ENCODE data around the gene KRTAP12-3.
"Not testable (repeated sequence)": the region's sequence is repeated elsewhere in the genome, so short reads cannot be mapped to it uniquely, and the experiment has no call there.

The KRTAP12-3 gene

GRCh38 chr21:44653656-44654575, 3.8 kb upstream of the KRTAP12-3 start:
- DNase-seq = no peak

DNA sequence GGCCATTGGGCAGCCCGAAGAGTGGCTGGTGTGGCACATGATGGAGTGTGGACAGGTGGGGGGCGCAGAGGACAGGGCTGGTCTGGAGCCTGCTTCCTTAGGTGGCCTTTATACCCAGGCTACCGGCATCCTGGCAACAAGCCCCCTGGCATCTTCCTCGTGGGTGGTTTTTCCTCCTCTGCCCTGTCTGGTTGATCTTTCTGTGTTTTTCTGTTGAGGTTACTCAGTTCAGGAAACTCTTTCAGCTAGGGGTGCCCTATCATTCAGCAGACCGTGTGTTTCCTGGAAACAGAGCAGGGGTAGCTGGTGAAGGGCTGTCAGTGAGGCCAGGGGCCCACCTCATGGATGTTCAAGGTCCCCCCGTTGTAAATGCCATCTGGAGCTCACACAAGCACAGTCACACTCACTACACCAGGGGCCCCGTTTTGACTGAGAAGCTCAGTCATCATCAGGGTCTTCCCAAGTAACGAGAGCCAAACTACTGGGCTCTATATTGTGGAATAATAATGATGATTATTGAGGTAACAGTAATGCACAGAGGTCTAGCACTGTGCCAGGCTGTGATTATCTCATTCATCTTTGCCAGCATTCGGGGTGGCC, 3.1 kb upstream of the KRTAP12-3 start, which contains the start of gene KRTAP12-4:
Gene KRTAP12-4, minus strand, starts transcription at position 84 of the 600 bp plus-strand sequence. Its CDS starts 45 bp downstream, at position 39.
- DNase-seq = no peak

GRCh38 chr21:44656868-44657267, 864 bp upstream of the KRTAP12-3 start:
- DNase-seq = no peak

DNA sequence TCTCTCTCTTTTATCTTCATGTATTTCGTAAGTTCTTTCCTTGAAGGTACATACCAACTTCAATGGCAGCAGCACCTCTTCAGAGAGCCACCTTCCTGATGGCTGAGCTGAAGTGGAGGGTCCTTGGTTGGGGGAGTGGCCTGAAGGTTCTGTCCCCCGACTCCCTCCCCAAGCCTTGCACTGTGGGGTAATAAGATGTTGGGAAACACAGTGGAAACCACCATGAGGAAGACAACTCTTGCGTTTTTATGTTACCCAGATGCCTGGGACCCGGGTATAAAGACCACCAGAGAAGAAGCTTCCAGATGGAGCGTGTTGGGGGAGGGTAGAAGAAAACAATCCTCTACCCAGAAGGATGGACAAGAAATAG, 794 bp downstream of the KRTAP12-3 start:
- peak; percentile 72 for DNase-seq

GRCh38 chr21:44658913-44659595, 1.3 kb downstream of the KRTAP12-3 start:
- peak; percentile 72 for DNase-seq

DNA sequence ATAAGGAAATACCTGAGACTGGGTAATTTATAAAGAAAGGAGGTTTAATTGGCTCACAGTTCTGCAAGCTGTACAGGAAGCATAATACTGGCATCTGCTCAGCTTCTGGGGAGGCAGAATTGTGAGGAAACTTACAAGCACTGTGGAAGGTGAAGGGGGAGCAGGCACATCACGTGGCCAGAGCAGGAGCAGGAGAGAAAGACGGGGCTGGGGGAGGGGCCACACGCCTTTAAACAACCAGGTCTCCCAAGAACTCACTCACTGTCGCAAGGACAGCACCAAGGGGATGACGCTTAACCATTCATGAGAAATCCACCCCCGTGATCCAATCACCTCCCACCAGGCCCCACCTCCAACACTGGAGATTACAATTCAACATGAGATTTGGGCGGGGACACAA, 3.8 kb downstream of the KRTAP12-3 start:
- DNase-seq = not testable (repeated sequence)

DNA sequence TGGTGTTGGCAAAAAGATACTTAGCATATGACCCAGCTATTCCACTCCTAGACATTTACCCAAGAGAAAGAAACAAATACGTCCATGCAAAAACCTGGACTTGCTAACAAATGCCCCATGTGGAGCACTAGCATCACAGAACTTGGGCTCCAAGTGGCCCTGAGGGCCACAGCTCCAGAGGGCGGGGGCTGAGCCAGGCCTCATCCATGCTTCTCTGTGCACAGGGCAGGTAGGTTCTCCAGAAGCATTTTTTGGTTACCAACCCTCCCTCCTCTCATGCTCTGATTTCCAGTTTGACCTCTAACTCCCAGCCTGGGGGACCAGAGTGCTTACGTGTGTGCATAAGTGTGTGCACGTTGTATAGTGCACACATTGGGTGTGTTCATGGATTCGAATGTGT, 7.0 kb downstream of the KRTAP12-3 start:
- no peak for DNase-seq

DNA sequence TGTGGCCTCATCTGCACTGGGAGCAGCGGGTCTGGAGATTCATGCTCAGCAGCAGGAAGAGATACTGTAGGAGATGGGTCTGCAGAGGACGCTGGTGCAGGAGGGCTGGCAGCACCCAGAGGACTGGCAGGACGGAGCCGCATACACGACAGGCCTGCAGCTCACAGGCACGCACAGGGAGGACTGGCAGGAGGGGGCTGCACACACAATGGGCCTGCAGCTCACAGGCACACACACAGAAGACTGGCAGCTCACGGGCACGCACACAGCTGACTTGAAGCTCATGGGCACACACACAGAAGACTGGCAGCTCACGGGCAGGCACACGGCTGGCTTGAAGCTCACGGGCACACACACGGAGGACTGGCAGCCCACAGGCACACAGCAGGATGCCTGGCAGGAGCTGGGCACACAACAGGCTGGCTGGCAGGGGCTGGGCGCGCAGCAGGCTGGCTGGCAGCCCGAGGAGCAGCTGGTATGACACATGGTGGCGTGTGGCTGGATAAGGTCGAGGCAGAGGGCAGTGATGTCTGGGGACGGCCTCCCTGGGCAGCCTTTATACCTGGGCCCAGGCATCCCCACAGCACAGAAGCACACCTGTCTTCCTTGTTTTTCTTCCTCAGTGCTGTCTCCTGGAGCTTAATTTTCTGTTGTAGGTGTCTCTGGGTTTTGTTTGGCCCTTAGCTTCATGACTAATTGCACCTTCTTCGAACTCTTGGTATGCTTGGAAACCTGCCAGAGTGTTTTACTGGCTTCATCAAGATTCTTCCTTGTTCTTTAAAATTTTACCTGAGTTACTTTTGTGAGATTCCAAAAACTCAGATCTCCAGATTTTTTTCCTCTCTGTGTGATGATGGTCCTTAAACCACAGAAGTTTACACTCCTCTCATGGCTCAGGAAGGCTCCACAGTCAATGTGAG, 8.9 kb downstream of the KRTAP12-3 start, which contains the start of gene KRTAP12-2:
Gene KRTAP12-2, minus strand, starts transcription at position 527 of the 920 bp plus-strand sequence. Its CDS starts 41 bp downstream, at position 486.
- no peak for DNase-seq

GRCh38 chr21:44667612-44668011, 9.9 kb downstream of the KRTAP12-3 start:
- DNase-seq = no peak

GRCh38 chr21:44670642-44671432, 13.1 kb downstream of the KRTAP12-3 start:
- DNase-seq = no peak

DNA sequence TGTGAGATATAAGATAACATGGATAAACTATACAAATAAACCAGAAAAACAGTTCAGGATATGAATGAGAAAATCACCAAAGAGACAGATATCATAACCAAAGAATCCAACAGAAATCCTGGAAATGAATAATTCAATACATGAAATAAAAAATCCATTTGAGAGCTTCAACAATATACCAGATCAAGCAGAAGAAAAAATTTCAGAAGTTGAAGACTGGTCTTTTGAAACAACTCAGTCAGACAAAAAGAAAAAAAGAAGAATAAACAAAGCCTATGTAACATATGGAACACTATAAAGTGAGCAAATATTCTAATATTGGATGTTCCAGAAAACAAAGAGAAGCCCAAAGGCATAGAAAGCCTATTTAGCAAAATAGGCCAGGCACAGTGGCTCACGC, 14.2 kb downstream of the KRTAP12-3 start:
- no peak for DNase-seq

DNA sequence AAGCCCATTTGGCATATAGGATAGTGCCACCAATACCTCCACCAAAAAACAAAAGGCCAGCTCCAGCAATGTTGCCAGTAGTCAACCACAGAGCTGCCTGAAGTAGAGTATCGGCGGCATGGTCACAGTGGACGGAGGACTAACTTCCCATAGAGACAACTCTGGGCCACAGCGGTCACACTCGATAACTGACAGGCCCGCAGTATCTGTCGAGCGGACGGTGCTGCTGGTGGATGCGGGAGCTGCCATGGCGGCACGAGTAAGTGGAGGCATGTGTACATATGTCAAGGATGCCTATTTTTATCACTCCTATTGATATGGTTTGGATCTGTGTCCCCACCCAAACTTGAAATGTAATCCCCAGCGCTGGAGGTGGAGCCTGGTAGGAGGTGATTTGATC, 20.1 kb downstream of the KRTAP12-3 start:
- no peak for DNase-seq

DNA sequence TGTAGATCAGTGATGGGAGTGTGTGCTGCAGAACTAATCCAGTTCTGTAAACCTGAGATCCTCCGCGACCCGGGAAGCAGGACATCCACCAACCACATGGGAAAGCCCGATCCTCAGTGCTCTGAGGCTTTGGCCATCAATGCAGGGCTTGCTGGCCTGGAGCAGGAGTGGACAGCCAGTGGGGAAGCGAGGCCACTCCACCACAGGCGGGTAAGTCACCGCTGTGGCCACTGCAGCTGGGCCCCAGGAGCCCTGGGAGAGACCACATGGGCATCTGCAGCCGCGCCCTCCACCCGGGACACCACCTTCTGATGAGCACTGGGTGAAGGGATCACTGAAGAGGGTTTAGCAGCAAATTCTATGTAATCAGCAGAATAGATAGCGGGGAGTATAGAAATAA, 23.4 kb downstream of the KRTAP12-3 start:
- no peak for DNase-seq

GRCh38 chr21:44681861-44682579, 24.3 kb downstream of the KRTAP12-3 start, which contains the start of gene KRTAP12-1:
TSS of gene KRTAP12-1 (minus strand) at chr21:44682163. CDS start at chr21:44682123, 40 bp downstream.
- no peak for DNase-seq

DNA sequence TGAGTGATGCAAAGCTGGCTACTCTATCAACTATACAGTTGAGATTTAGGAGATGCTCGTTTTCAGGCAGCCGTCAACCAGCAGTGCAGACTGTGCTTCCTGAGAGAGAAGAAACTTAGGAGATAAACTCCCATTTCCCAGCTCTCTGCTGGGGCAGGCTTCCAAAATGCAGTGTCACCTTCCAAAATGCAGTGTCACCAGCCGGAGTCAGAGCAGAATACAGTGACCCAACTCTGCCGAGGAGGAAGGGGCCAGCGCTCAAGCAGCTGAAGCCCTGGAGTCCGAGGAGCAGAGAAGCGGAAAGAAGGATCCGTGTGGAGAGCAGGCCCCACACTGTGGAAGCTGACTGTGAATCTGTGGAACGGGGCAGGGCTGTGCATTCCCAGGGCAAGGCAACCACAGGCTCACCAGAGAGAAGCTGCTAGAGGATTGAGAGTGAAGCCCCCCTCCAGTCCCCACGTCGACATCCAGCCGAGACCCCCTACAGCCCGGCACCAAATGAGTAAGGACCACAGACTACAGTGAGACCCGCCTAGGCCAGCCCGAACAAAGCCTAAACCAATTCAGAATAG, 24.9 kb downstream of the KRTAP12-3 start:
- DNase-seq = no peak

DNA sequence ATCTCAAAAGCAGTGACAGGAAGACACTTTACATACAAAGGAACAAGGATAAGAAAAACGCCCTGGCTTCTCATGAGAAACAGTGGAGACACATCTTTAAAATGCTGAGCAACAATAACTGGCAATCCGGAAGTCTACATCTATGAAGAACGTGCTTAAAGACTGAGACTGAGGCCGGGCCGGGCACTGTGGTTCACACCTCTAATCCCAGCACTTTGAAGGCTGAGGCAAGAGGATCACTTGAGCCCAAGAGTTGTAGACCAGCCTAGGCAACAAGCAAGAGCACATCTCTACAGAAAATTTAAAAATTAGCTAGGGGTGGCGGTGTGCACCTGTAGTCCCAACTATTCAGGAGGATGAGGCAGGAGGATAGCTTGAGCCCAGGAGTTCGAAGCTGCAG, 26.3 kb downstream of the KRTAP12-3 start:
- no peak for DNase-seq

- DNase-seq = no peak
These were observed 26.8 kb downstream of the KRTAP12-3 start for GRCh38 chr21:44684483-44684882.

- not testable (repeated sequence) for DNase-seq
These were observed 27.3 kb downstream of the KRTAP12-3 start for GRCh38 chr21:44685050-44685449.

- DNase-seq = no peak
These were observed 28.5 kb downstream of the KRTAP12-3 start for GRCh38 chr21:44686000-44686781.
